ENCODE data around the gene CACNA1C. TPM values are rescaled to one million over a fixed set of nuclear protein-coding genes. Genes with fewer than 3 reads are reported as not detected.

Gene CACNA1C
- total RNA-seq, 1 donor from 2014 or later = 102 TPM

DNA sequence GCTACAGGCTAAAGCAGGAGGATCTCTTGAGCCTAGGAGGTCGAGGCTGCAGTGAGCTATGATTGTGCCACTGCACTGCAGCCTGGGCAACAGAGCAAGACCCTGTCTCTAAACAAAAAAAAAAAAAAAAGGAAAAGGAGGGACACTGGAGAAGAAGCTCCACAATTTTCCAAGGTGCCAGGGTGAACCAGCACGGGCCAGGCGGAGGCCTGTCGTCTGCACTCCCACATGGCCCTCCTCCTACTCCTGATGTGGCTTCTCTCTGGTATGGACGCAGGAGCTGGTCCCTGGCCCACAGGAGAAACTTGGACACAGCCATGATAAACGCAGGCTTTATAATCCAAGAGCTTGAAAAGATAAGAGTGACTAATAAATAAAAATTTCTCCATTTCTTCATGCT, 341.2 kb downstream of the CACNA1C start:
- no peaks in the 10 kb centered on the region for H3K36me3 ChIP-seq
- TF ChIP-seq CTCF (IDR thresholded peaks at IDR 0.05) = no peak
- no peaks in the 10 kb centered on the region for H3K9me3 ChIP-seq
- no peak for DNase-seq (ENCODE audit: low spot score in 2 of 2)
- H3K27ac ChIP-seq = no peak overlapping the region
- intact Hi-C loops (cut with DNase I) = no loop called here
- peaks cover 18 to 34% of the 10 kb centered on the region in 2 donors for H3K4me1 ChIP-seq
- no peak overlapping the region for H3K4me3 ChIP-seq
- H3K27me3 ChIP-seq = no peaks in the 10 kb centered on the region

- Histone ChIP-seq H3K27ac (peak overlapping the region; percentile 58 to 64), H3K4me1 (peaks cover 18 to 34% of the 10 kb centered on the region in 2 donors), H3K9me3 (no peaks in the 10 kb centered on the region), H3K4me3 (no peak overlapping the region), H3K36me3 (no peaks in the 10 kb centered on the region), H3K27me3 (no peaks in the 10 kb centered on the region)
- peak; percentile 36 to 80 (median 77) for TF ChIP-seq CTCF (IDR thresholded peaks at IDR 0.05)
- no peak for DNase-seq (ENCODE audit: low spot score in 2 of 2)
- intact Hi-C loops (cut with DNase I) = no loop called here
These were observed 342.7 kb downstream of the CACNA1C start for GRCh38 chr12:2395354-2395977.

- Histone ChIP-seq H3K4me3 (no peak overlapping the region), H3K36me3 (no peaks in the 10 kb centered on the region), H3K27me3 (no peaks in the 10 kb centered on the region), H3K4me1 (peaks cover 18 to 34% of the 10 kb centered on the region in 2 donors), H3K27ac (peak overlapping the region; percentile 58 to 64), H3K9me3 (no peaks in the 10 kb centered on the region)
- DNase-seq (ENCODE audit: low spot score in 2 of 2) = peak in 1 of 2 donors; percentile 81
- TF ChIP-seq CTCF (IDR thresholded peaks at IDR 0.05) = no peak
- intact Hi-C loops (cut with DNase I) = no loop called here
These were observed 343.7 kb downstream of the CACNA1C start for GRCh38 chr12:2396448-2396871.

- no peaks in the 10 kb centered on the region for H3K27me3 ChIP-seq
- DNase-seq (ENCODE audit: low spot score in 2 of 2) = no peak
- intact Hi-C loops (cut with DNase I) = no loop called here
- H3K36me3 ChIP-seq = no peaks in the 10 kb centered on the region
- peak overlapping the region; percentile 58 to 64 for H3K27ac ChIP-seq
- no peak for TF ChIP-seq CTCF (IDR thresholded peaks at IDR 0.05)
- H3K4me1 ChIP-seq = peaks cover 18 to 34% of the 10 kb centered on the region in 2 donors
- no peaks in the 10 kb centered on the region for H3K9me3 ChIP-seq
- H3K4me3 ChIP-seq = no peak overlapping the region
These were observed 344.7 kb downstream of the CACNA1C start for GRCh38 chr12:2397356-2398045.

GRCh38 chr12:2401040-2401439, 348.3 kb downstream of the CACNA1C start:
- Histone ChIP-seq H3K9me3 (no peaks in the 10 kb centered on the region), H3K27ac (peak overlapping the region in 1 of 2 donors; percentile 0), H3K27me3 (no peaks in the 10 kb centered on the region), H3K4me3 (no peak overlapping the region), H3K4me1 (peaks cover 14 to 20% of the 10 kb centered on the region in 2 donors), H3K36me3 (no peaks in the 10 kb centered on the region)
- no peak for DNase-seq (ENCODE audit: low spot score in 2 of 2)
- intact Hi-C loops (cut with DNase I) = no loop called here
- no peak for TF ChIP-seq CTCF (IDR thresholded peaks at IDR 0.05)
